Epithelial cell of esophagus (primary cell): ENCODE results near the gene RPTOR.

Experiments used
- DNase-seq: peaks from one replicate; pipeline ENCODE4 v3.0.0; 2010; ENCODE audit warnings: low read depth
- H3K4me3 ChIP-seq: 2 replicates; pipeline ENCODE4 v1.5.1; 2011; ENCODE audit warnings: mild to moderate bottlenecking, low read length, control low read depth
- TF ChIP-seq, protein P1 (sequence below): IDR thresholded peaks from 2 replicates; pipeline ENCODE4 v1.5.1; 2011; ENCODE audit warnings: low read depth, mild to moderate bottlenecking, low read length, control low read depth, inconsistent platforms; ENCODE audit not compliant: insufficient read depth; ENCODE audit errors: missing control alignments

The RPTOR gene

DNA sequence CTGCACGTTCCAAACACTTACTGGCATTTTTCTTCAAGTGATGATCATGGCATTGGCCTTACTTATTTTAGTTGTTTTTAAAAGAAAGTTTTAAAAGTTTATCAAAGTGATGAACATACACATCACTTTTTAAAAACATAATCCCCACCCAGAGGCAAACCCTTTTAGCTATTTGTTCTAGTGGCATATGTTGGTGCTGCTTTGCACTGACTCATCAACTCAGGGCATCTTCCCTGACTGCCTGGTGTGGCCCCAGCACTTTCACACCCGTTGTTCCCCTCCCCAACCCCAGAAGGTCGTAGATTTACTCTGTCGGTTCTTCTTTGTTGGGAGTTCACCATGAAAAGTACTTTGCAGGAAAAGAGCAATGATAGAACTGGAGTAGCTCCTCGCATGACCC is 161.3 kb downstream of the RPTOR start:
- TF ChIP-seq, protein P1, sequence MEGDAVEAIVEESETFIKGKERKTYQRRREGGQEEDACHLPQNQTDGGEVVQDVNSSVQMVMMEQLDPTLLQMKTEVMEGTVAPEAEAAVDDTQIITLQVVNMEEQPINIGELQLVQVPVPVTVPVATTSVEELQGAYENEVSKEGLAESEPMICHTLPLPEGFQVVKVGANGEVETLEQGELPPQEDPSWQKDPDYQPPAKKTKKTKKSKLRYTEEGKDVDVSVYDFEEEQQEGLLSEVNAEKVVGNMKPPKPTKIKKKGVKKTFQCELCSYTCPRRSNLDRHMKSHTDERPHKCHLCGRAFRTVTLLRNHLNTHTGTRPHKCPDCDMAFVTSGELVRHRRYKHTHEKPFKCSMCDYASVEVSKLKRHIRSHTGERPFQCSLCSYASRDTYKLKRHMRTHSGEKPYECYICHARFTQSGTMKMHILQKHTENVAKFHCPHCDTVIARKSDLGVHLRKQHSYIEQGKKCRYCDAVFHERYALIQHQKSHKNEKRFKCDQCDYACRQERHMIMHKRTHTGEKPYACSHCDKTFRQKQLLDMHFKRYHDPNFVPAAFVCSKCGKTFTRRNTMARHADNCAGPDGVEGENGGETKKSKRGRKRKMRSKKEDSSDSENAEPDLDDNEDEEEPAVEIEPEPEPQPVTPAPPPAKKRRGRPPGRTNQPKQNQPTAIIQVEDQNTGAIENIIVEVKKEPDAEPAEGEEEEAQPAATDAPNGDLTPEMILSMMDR: no peak
- peak; percentile 23 for DNase-seq

DNA sequence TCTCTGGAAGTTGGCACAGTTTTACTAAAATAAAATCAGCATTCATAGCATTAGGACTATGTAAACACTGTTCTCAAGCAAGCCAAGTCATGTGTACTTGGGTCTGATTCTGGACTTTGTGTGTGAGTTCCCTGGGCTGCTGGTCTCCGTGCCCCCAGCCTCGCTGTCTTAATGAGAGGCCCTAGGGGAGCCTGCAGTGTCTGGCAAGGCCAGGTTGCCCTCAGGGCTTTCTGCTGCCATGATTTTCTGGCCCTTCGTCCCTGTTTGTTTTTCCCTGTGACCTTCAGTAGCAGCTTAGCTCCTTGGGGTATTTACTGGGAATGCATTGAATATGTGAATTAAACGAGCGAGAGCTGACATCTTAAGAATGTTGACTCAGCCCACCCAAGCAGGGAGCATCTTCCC is 161.8 kb downstream of the RPTOR start:
- DNase-seq: no peak
- no peak overlapping the region for H3K4me3 ChIP-seq
- TF ChIP-seq, protein P1: no peak

More for the DNA sequence above, 161.3 kb downstream of the RPTOR start:
- no peak overlapping the region for H3K4me3 ChIP-seq

DNA sequence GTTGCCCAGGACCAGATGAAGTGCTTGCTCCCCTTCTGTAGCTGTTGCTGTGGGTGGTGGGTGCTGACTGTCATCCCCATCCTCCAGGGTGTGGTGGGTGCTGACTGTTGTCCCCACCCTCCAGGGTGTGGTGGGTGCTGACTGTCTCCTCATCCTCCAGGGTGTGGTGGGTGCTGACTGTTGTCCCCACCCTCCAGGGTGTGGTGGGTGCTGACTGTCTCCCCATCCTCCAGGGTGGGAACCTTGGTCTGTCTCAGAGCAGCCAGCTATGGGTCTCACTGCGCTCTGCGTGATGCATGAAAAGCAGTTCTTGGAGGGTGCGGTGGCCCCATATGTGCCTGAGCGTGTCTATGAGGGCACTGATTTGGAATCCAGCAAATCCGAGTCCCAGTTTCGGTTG is 163.8 kb downstream of the RPTOR start:
- H3K4me3 ChIP-seq: no peak overlapping the region
- TF ChIP-seq, protein P1: no peak
- DNase-seq: peak; percentile 32

DNA sequence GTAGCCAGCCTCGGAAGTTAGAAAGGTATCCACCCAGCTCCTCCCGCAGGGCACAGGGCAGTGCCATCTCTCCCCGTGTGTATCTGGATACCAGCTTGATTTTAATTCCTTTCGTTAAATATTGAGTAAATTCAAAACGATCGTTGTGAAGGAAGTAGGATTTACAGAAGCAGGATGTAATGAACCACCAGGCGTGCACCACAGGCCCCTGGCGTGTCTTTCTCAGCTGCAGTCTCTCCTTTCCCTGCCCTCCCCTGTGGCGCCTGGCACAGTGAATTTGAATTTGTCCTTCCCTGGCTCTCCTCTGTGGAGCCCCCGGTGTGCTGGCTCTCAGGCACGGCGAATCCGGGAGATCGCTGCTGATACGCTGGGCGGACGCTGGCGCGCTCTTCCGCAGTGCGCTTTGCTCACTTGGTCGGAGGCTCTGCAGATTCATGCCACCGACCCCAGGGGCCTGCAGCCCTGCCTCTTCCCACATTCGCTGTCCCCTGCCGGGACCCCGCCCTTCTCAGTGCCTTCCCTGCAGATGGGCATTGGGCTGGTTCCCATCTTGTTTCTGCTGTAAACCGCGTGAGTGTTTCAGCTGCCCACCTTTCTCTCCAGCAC is 164.6 kb downstream of the RPTOR start:
- TF ChIP-seq, protein P1: no peak
- DNase-seq: no peak
- H3K4me3 ChIP-seq: no peak overlapping the region

DNA sequence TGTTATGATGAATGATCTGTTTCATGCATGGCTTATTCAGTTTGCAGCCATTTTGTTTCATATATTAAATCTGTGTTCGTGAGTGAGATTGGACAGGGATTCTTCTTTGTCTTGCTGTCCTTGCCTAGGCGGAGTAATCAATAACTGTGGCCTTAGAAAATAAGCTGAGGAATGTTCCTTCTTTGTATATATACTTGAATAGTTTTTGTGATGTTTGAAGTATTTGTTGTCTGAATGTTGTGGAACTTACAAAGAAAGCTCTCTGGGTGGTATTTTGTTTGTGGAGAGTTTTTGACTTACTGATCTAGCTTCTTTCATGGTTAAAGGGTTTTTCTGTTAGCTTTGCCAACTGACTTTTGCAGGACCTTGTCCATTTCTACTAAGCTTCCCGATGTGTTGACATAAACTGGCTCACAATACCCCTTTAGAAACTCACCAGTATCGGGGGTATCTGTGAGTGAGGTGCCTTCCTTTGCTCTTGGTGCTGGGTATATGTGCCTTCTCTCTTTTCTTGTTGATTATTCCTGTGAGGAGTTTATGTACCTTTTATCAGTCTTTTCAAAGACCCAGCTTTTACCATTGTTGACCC is 166.2 kb downstream of the RPTOR start:
- DNase-seq: no peak
- TF ChIP-seq, protein P1: no peak

DNA sequence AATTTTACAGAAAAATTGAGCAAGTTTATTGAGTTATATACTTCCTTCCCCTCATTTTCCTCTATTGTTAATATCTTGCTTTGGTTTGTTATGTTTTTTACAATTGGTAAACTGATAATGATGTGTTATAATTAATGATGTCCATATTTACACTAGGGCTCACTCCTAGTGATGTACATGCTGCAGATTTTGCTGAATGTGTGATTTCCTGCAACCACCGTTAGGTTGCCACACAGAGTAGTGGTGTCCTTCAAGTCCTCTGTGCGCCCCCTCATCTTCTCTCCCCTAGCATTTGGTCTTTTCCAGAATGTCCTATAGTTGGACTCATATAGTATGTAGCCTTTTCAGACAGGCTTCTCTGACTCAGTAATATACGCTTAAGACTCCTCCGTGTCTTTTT is 167.5 kb downstream of the RPTOR start:
- TF ChIP-seq, protein P1: no peak
- H3K4me3 ChIP-seq: no peak overlapping the region
- DNase-seq: no peak

More for the DNA sequence above, 166.2 kb downstream of the RPTOR start:
- no peak overlapping the region for H3K4me3 ChIP-seq

DNA sequence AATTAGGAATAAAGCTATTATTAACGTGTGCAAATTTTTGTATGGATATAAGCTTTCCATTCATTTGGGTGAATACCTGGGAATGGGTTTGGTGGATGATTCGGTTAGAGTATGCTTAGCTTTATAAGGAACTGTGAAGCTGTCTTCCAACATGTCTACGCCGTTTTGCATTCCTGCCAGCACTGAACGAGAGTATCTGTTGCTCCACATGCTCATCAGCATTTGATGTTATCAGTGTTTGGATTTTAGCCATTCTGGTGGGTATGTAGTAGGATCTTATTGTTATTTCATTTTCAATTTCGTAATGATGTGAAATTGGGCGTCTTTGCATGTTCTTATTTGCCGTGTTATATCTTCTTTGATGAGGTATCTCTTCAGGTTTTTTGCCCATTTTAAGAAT is 168.0 kb downstream of the RPTOR start:
- DNase-seq: no peak
- TF ChIP-seq, protein P1: no peak
- no peak overlapping the region for H3K4me3 ChIP-seq
